Activated T-cell treated with anti-CD3 and anti-CD28 coated beads for 4 hours (primary cell): Measurements from ENCODE around the gene IL10.

Experiments
- DNase-seq: peaks from one replicate; pipeline ENCODE4 v3.0.0-alpha.2; 2020

Gene IL10

DNA sequence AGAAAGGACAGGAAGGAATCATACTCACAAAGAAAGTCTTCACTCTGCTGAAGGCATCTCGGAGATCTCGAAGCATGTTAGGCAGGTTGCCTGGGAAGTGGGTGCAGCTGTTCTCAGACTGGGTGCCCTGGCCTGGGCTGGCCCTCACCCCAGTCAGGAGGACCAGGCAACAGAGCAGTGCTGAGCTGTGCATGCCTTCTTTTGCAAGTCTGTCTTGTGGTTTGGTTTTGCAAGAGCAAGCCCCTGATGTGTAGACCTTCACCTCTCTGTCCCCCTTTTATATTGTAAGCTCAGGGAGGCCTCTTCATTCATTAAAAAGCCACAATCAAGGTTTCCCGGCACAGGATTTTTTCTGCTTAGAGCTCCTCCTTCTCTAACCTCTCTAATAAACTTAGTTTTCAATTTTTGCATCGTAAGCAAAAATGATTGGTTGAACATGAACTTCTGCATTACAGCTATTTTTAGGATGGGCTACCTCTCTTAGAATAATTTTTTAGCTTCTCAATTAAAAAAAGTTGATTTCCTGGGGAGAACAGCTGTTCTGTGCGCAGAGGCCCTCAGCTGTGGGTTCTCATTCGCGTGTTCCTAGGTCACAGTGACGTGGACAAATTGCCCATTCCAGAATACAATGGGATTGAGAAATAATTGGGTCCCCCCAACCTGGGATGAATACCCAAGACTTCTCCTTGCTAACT lies at the start of gene IL10:
Gene IL10 (minus strand): TSS at position 252 of the 695 bp plus-strand sequence. CDS start 59 bp downstream, at position 193.
- no peak for DNase-seq

DNA sequence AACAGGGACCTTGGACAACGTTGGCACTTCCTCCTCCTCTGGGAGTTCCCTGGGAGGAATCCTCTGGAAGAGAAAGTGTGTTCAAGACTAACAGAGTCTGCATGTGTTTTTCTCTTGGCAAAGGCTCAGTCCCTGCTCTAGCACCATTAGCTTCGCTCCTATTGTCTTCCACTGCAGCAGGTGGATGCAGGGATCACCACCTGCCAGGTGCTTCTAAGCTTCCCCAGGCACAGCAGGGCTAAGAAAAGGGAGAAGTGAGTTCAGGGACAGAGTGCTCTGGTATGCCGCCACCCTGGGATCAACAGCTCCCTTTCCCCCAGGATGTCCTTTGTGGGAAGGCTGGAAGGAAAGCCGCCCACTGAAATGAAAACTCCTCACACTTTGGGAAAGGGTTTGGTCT lies 49.2 kb upstream of the IL10 start:
- DNase-seq: no peak

DNA sequence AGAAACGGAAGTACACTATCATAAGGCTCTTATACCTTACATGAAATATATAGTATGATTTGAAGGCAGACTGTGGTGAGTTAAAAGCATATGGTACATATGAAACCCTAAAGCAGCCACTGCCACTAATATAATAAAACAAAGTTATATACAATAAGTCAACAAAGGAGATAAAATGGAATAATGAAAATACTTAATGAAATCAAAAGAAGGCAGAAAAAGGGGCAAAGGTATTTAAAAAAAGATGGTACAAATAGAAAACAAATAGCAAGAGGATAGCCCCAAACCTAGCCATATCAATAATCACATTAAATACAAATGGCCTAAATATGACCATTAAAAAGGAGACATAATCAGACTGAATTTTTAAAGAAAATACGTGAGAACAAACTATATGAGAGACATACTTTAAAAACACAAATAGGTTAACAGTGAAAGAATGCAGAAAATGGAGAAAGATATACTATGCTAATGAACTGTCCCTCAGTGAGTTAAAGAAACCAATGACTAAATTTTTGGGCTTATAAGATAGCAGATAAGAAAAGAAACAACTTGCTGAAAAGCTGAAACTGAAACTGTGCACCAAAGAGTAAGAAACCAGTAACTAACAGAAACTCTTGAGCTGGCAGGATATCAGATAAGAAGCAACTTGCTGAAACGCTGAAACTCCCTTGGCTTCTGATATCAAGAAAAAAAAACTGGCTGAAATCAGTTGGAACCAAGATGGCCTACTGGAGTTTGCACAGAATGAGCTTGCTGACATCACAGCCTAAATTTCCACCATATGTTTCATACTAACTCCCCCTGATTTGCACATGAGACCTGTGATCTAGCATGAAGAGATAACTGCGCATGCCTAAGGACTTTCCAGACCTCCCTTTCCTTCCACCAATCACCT lies 44.3 kb upstream of the IL10 start:
- DNase-seq: no peak

DNA sequence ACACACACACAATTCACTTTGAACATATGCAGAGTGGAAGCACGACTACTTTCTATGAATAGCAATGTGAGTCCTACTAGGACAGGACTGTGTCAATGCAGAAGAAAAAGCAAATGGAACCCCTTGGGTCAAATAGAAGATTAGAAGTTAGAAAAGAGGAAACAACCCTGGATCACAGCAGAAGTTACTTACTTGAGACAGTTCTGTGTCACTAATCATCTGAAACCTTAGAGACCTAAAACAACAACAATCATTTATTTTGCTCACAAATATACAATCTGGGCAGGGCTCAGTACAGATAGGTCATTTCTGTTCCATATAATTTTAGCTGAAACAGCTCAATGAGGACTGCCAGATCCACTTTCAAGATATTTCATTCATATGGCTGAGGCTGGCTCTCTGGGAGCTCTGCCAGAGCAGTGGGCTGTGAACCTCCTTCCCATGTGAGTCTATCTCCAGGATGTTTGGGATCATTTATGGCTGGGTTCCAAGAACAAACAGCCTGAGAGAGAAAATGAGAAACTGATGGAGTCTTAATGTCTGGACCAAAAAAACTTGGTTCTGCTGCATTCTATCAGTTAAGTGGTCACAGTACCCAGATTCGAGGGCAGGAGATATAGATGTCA lies 42.5 kb upstream of the IL10 start:
- no peak for DNase-seq

DNA sequence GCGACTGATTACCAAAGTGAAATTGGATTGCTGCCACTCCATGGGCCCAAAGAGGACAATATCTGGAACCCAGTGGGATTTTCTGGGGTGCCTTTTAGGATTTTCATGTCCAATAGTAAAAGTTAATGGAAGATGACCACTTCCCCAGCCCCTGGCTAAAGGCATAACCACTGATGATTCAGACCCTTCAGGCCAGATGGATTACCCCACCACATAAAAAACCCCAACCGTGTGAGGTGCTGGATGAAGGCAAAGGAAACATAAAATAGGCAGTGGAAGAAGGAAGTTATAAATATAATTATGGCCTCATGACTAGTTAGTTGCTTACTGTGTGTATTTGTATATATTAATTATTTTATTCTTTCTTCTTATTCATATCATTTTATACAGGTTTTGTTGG lies 40.2 kb upstream of the IL10 start:
- no peak for DNase-seq

DNA sequence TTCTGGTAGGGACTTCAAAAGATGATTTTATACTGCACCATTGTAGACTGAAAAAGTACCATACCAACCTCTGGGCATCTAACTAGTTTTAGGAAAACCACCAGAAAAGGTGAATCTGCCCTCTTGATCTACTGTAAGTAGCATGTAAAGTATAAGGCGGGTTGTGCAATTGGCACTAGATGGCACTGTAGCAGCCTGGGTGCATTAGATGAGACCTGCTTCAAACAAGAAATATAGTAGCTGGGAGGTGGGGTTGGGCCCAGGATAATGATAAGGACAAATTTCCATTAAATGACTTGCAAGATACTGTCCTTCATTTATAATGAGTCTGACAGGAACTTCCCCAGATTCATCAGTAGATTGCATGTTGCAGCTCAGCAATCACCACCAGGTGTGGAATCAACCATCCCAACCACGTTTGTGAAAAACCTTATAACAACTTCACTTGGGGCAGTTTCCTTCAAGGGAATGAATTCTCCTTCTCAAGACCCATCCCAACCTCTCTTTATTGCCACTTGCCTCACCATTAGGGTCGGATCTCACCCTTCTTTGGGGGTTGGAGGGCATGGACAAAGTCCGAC lies 37.3 kb upstream of the IL10 start:
- DNase-seq: no peak

DNA sequence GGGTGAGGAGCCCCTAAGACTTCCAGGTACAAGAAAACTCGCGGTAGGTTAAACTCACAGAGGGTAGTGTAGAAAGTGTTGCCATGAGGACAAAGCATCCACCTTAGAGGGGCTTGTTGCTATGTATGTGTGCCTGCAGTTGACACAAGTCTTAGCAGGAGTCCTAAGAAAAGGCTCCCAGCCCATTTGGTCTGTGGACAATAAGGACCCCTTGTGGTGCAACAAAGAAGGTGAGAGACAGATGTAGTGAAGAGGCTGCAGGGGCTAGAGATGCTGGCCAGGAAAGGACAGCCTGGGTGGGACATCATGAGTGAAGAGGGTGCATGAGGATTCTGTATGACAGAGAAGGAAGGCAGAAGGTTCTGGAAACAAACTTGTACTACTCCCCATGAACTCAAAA lies 36.3 kb upstream of the IL10 start:
- DNase-seq: no peak

DNA sequence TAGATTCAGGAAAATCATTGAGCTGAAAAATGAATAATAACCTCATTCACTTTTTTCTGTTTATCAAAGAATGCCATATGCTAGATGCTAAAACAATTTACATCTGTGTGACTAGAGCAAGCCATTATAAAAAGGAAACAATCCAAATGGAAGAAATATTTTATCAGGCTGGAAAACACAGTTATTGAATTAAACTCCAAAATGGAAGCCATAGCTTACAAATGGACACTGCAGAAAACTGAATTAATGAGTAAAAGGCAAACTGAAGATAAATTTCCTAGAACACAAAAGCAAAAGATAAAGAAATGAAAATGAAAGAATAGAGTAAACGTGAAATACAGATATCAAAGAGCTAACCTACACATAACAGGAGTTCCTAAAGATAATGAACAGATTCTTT lies 33.1 kb upstream of the IL10 start:
- DNase-seq: no peak

DNA sequence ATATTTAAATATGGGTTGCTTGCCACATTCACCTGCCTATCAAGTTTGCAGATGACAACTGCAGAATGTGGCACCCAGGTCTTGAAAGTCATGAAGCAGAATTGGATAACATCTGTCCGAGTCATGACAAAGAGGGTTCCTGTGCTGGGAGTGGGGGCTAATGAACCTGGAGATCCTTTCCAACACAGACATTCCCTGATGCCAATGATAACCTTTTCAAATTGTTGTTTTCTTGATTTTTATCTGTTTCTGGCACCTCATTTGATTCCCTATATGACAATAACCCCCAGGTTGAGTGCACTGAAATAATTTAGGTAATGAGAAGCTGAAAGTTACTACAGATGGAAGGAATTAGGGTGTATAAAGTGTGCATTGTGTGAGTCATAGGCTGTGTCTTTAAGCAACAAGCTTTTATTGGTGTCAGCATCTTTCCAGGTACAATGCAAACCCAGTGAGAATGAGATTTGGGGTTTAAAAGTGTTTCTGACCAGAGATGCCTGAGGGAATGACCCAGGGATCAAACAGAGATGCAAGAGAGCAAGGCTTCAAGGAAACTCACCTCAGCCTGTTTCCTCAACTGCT lies 32.0 kb upstream of the IL10 start:
- no peak for DNase-seq

DNA sequence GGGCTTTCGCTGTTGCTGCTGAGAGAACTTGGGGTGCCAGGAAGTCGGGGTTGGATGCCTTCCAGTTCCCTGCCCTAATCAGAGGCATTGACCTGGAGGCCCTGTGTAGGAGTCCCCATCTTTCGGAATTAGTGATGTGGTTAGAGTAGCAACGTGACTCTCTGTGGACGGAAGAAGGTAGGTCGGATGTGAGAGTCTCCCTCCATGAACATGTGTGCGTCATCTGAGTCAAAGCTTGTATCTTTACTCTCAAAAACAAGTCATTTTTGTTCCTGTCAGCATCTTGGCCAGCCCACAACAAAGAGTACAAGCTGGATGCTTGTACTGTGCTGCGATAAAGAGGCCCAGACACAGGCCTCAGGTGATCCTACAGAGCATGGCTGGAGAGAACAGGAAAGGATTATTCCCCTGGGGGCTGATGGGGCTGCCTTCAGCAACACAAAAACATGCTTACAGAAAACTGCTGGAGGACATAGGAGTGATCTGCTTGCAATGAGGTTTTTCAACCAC lies 31.0 kb upstream of the IL10 start:
- DNase-seq: peak; percentile 58

DNA sequence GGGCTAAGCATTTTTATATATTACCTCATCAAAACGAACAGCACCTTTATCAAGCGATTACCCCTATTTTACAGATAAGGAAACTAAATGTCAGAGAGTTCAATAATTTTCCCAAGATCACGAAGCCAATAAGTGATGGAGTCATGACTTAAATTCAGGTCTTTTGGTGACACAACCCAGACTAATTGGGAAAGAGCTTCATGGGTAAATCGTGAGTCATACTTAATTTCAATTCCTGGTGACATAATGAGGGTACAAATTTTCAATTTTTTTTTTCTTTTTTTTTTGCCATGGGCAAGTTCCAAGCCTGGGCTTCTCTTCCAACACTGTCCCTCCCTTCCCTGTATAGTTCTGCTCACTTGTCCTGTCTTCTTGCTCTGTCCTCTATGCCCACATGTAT lies 30.1 kb upstream of the IL10 start:
- no peak for DNase-seq

DNA sequence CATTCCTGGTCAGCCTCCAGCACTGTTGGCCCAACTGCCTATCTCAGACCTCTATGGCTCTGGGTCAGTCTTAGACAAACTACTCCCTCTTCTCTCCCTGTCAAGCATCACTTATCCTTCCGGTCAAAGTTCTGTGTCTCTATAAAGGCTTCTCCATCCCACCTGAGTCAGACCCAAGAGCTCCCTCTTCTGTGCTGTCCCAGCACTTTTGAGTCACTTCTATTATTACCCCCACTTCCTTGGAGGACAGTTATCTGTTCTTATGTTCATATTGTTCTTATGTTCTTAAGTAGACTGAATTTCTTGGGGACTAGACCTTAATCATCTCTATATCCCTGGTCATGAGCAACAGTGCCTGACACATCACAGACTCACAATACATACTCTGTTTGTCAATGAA lies 29.2 kb upstream of the IL10 start:
- no peak for DNase-seq

DNA sequence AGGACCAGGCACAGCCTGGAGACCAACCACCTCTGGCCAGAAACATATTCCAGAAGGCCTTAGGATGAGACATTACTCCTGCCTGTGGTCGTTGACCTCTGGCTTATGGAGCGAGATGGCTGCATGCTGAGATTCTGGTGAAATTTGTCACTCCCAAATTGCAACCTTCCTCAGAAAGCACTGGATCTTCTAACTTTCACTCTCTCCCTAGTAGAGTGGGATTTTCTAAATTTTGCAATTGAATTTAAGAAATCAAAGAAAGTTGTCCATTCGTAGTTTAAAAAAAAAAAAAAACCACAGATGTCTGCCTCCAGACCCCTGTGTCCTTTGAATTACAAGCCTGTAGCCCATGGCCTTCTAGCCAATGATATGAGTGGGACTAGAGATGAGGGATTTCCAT lies 28.6 kb upstream of the IL10 start:
- DNase-seq: no peak

DNA sequence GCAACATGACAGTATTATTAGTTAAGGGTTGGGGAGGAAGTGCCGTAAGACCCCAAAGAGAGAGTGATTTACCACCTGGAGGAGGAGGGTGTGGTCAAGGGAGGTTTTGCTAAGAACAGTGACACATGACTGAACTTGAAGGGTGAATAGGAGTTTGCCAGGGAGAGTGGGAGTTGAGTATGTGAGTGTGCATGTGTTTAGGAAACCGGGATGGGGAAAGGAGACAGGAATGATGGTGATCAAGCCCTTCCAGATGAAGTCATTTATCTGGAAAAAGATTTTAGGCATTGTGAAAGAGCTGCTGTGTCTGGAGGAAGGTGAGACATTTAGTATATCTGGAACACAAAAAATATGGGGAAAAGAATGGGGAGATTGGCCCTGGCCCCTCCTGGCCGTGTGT lies 28.1 kb upstream of the IL10 start:
- no peak for DNase-seq

DNA sequence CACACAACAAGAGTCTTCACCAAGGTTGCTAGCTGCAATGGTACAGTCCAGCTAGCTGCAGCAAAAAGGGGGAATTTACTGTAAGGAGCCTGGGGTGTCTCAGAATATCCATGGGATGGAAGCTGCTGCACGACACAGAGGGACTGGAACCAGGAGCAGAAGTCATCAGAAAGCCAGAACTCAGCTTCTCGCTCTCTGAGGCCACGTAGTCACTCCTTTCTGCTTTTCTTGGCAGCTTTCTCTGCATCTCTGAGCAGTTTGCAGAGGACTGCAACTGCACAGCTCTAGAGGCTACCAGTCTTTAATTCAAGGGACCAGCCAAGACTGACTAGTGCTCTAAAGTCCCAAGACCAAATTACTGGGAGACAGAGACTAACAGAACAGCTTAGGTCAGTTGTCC lies 27.0 kb upstream of the IL10 start:
- no peak for DNase-seq

DNA sequence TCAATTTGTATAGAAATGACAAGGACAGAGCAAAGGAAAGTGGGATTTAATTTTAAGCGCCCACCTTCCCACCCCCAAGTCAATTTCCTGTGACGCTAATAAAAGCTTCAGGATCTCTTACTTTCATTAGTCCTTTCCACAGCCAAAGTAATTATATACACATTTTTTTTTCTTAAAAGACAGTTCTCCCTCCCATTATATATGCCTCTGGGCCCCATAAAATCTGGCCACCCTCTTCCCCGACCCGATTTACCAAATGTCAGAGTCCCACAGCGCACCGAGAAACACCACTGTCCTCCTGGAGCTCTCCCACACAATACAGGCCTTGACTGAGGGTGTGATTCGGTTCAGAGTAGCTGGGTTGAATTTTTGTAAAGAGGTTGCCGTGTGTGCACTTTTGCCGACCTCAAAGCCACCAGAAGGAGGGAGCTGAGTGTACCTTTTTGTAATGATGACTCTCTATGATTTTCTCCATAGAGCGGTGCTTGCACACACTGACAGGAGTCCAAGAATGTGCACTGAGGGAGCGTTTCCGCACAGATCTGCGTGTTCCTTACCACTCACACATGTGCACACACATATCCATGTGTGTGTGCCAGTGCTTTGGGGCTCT lies 26.2 kb upstream of the IL10 start:
- no peak for DNase-seq

DNA sequence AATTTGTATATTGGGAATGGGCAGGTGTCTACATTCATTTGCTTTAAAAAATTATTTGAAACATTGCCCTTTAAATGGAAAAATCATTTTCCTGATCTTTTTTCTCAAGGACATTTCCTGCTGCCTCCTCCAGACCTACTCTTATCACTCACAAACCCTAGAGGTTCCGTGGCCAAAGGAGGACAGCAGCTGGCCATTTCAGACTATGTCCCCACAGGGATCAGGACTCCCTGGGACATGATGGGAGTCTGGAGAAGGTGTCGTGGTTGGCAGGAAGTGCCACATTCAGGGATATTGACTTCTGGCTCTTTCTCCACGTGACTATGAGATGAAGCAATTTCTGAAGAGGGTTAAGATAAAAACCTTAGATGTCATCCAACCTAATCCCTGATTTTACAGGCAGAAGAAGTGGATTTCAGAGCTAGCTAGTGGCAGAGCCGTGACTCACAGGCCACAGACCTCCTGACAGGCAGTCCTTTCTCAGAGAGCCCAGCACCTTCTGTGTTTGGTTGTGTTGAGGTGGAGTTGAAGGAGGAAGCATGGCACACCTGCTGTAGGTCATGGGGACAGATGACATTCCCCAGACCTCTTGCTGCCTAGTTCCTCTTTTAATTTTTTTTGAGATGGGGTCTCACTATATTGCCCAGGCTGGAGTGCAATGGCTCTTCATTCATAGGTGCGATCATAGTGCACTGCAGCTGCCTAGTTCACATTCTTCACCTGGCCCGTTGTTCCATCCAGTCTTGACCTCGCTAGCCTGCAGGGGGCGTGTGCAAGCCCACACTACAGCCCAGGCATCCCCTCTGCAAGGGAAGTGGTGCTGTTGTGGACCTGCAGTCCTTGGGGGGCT lies 25.5 kb upstream of the IL10 start:
- DNase-seq: no peak

DNA sequence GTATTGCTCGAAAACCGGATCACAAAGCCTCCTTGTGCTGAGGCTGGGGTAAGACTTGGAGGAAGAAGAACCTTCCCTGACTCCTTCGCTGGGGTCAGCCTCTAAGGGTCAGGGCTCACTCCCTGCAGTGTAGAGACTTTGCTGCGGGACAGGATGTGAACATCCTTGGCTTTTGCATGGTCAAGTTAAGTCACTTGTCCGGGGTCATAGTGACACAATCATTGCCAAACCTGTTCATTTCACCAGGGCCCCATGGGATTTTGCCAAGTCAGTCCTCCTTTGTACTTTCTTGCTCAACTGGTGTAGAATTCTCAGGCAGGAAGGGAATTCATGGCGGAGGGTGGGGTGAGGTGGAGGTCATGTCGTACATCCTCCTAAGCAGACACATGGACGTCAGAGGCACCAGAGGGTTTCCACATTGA lies 24.7 kb upstream of the IL10 start:
- DNase-seq: no peak

DNA sequence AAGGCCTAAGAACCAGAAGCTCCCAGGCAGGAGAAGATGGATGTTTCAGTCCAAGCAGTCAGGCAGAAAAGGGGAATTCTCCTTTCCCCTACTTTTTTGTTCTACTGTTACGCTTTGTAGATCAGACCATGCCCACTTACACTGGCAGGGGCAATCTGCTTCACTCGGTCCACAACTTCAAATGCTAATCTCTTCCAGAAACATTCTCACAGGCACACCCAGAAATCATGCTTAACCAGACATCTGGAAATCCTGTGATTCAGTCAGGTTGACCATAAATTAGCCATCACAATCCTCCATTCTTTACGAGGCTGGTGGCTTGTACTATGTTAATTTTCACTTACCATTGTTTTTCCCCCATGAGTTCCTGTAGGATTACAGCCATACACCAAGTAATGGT lies 23.8 kb upstream of the IL10 start:
- no peak for DNase-seq

DNA sequence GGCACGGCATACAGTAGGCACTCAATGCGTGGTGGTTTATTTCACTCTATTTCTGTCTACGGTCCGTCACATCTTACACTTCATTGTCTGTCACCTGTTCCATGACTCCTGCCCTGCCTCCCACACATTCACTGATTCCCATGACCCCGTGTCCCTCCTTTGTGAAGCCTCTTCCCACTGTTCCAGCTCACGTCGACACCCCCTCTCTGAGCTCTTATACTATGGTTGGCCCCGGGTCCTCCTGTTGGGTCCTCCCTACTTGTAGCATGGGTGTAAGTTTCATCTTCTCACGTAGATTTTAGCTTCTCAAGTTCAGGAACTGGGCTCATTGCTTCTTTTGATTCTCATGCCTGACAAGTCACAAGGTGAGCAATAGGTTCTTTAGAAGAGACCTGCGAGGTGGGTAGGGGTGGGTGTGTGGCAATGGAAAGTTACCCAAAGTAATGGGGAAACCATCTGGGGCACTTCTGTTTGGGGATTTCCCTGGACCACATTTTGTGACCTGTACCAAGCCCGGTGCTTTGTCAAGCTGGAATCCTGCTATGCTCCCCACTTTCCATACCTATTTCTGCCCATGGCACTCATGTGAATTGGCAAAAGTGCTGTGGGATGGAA lies 22.1 kb upstream of the IL10 start:
- DNase-seq: peak; percentile 59

DNA sequence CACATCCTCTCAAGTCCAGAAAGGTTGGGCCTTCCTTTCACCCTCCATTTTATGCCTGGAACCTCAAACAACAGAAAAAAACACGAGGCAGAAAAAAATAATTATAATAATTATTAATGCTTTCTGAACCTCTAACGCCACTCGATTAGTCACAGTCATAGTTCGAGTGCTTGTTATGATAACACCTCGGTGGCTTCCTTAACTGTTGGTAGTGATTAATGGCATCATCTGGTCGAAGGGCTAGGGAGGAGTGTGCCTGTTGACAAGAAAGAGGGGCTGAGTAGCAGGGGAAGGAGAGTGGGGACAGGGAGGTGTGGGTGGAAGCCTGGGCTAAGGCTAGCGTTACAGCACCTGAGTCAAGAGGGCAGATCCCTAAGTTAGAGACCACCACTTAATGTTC lies 21.3 kb upstream of the IL10 start:
- no peak for DNase-seq
